ENCODE measurements around the gene TIMM44.
A peak's percentile ranks its signal among the peaks of the same experiment; 100 is the strongest.
"Not testable (repeated sequence)": the region's sequence is repeated elsewhere in the genome, so short reads cannot be mapped to it uniquely, and the experiment has no call there.

Gene TIMM44

DNA sequence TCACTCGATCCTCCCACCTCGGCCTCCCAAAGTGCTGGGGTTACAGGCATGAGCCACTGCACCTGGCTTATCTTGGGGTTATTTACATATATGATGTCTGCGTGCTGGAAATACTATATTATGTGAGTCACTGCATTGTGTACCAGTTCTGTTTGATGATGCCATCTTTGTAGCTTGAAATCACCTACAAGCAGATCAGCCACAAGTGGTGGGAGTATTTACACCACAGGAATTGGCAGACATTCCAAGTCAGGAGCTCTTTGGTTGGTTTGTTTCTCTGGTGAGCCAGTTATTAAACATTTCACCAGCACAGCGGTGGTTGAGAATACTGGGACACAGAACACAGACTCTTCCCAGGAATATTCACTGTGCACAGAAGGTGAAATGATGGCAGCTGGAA is 4.5 kb upstream of the TIMM44 start:
- DNase-seq (ENCODE audit: low read depth): no peak

- DNase-seq (ENCODE audit: low read depth): peak; percentile 73
Measured at GRCh38 chr19:7944177-7944761, 803 bp upstream of the TIMM44 start.

DNA sequence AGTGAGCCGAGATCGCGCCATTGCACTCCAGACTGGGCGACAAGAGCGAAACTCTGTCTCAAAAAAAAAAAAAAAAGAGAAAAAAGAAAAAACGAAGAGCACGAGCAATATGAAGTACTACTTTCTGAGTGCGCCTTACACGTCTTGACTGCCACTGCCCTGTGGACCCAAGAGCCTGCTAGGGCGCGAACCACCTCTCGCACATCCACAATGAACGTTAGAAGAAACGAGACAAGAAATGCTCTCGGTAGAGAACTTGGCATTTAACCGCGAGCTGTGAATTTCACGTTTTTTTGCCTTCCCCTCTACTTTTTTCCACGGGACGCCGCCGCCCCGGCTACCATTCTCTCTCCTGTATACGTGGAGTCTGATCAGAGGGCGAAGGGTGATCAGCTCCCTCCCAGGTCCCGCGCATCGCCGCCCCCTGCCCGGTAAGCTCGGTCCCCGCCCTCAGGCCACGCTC is 454 bp downstream of the TIMM44 start:
- DNase-seq (ENCODE audit: low read depth): no peak

DNA sequence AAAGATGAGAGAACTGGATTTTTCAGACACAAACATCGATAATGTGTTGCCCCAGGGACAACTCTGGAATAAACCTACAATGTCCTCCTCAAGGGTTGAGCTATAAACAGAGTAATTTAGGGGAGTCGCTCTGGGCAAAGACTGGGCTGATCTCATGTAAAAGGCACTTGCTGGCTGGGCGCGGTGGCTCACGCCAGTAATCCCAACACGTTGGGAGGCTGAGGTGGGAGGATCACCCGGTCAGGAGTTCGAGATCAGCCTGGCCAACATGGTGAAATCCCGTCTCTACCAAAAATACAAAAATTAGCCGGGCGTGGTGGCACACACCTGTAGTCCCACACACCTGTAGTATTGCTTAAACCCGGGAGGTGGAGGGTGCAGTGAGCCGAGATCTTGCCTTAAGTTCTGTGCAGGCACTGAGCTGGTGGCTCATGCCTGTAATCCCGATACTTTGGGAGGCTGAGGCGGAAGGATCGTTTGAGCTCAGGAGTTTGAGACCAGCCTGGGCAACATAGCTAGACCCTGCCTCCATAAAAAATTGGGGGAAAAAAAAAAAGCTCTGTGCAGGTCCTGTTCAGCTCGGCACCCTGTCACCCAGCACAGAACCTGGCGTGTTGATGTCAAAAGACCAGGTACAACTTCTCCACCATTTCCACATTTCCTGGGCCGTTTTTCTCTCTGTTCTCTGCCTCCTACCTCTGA is 1.4 kb downstream of the TIMM44 start:
- no peak for DNase-seq (ENCODE audit: low read depth)

GRCh38 chr19:7940841-7941240 is 2.6 kb downstream of the TIMM44 start:
- DNase-seq (ENCODE audit: low read depth): no peak

DNA sequence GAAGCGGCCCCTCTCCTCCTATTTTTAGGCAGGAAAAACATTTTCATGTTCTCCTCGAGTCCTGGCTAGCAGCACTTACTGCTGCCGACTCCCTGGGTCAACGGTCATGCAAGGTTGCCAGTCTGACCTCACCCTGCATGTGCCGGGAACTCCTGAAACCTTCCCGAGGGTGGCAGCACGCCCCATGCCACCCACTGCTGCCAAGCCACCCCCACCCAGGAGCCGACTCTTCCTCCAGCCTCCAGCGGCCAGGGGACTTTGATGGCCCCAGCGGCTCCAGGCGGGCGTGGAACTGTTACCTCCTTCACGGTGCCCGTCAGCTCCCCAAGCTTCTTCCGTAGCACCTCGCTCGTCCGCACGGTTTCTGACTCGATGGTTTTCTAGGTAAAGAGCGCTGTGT is 8.7 kb downstream of the TIMM44 start:
- DNase-seq (ENCODE audit: low read depth): no peak

DNA sequence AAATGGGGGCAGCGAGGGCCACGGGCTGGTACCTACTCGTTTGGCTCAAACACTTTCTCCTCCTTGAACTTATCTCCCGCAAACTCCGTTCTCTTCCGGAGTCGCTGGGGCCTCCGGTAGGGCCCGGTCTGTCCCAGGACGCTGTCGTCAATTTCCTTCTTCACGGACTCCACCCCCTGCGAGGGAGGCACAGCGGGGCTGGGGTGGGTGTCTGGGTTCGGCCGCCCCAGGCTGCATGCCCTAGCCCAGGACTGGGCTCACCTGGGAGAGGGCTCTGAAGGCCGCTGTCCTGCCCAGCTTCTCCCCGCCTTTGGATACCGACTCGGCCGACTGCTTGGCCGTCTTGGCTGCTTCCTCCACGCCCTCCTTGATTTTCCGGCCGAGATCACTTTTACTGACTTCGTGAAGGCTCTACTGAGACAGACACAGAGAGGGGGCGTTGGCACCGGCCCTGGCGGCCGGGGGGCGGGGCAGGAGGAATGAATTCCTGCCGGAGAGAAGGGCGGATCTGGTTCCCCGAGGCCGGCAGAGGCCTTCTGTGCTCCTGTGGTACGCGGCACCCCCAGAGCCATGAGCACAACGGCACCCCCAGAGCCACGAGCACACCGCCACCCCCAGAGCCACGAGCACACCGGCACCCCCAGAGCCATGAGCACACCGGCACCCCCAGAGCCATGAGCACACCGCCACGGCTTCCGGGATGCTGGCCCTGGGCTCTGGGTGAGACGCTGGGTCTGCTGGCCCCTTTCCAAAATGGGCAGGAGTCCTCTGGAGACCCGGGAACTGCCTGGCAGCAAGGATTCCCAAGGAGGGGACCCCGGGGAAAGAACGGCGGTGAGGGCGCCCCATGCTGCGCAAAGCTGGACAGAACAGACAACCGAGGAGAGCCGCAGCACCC is 9.4 kb downstream of the TIMM44 start:
- no peak for DNase-seq (ENCODE audit: low read depth)

- DNase-seq (ENCODE audit: low read depth): no peak
Measured at GRCh38 chr19:7933411-7933810, 10.1 kb downstream of the TIMM44 start.

DNA sequence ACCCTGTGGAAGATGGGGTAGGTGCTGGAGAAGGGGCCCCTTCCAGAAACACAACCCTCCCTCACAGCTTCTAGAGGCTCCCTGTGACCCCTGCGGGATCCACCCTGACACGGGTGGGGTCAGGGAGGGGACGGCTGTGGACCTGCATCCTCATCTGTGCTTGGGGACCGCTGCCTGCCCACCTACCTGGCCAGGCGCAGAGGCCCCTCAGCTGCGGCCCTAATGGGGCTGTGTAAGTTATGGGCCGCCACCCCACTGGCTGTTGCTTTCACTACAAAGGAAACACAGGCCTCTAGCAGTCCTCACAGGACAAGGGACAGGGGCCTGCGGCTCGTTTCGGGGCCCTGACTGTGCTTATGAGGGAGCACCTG is 10.6 kb downstream of the TIMM44 start:
- DNase-seq (ENCODE audit: low read depth): no peak

- no peak for DNase-seq (ENCODE audit: low read depth)
Measured at GRCh38 chr19:7932276-7932929, 11.1 kb downstream of the TIMM44 start.

GRCh38 chr19:7931221-7932061 is 12.0 kb downstream of the TIMM44 start:
- DNase-seq (ENCODE audit: low read depth): no peak

DNA sequence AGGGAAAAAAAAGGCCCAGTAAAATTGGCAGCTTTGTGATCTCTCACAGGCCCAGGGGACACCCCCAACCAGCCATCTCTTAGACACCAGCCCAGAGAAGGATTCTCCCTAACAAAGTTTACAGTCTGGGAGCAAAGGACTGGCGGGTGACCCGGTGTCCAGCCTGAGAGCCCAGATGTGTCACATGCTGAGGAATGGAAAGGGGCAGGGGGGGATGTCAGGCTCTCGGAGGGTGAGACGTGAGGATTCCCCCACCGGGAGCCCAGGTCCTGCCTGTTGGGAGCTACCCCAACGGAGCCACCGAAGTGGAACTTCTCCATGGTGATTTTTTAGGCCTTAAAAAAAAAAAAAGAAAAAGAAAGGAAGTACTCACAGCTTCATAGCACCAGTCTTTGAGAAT is 12.7 kb downstream of the TIMM44 start:
- DNase-seq (ENCODE audit: low read depth): no peak

DNA sequence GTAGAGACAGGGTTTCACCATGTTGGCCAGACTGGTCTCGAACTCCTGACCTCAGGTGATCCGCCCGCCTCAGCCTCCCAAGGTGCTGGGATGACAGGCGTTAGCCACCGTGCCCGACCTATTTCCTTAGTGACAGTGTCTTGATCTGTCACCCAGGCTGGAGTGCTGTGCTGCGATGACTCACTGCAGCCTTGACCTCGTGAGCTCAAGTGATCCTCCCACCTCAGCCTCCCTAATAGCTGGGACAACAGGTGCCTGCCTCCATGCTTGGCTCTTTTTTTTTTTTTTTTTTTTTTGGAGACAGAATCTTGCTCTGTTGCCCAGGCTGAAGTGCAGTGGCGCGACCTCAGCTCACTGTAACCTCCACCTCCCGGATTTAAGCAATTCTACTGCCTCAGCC is 13.4 kb downstream of the TIMM44 start:
- not testable (repeated sequence) for DNase-seq (ENCODE audit: low read depth)

GRCh38 chr19:7928741-7929701 is 14.4 kb downstream of the TIMM44 start:
- DNase-seq (ENCODE audit: low read depth): no peak

GRCh38 chr19:7928334-7928706 is 15.1 kb downstream of the TIMM44 start:
- no peak for DNase-seq (ENCODE audit: low read depth)

- no peak for DNase-seq (ENCODE audit: low read depth)
Measured at GRCh38 chr19:7927605-7928333, 15.7 kb downstream of the TIMM44 start.

GRCh38 chr19:7926727-7927604 is 16.5 kb downstream of the TIMM44 start:
- no peak for DNase-seq (ENCODE audit: low read depth)

- no peak for DNase-seq (ENCODE audit: low read depth)
Measured at GRCh38 chr19:7926021-7926726, 17.3 kb downstream of the TIMM44 start, which contains the start of gene CTXN1. Gene CTXN1 (minus strand): TSS chr19:7926135. CDS start chr19:7925538, 597 bp downstream.
